Immature natural killer cell (primary cell): ENCODE results near the gene MYD88. TPM values are rescaled to one million over a fixed set of nuclear protein-coding genes. Genes with fewer than 3 reads are reported as not detected.
A peak's percentile ranks its signal among the peaks of the same experiment; 100 is the strongest.

Source experiments
- DNase-seq, 3 donors: peaks; one replicate each; pipeline ENCODE4 v3.0.0; 2022; ENCODE audit warnings: mixed read lengths in 1 of 3
- H3K27ac Mint-ChIP-seq, 6 donors: one replicate each; pipeline ENCODE4 v1.8.0; 2020; ENCODE audit warnings: mixed read lengths in 6 of 6, mild to moderate bottlenecking in 5 of 6, inconsistent platforms in 4 of 6, moderate library complexity in 3 of 6
- H3K27me3 Mint-ChIP-seq, 3 donors: one replicate each; pipeline ENCODE4 v1.8.0; 2020 to 2021; ENCODE audit warnings: low read depth in 3 of 3, mild to moderate bottlenecking in 3 of 3, mixed read lengths in 3 of 3, moderate library complexity in 3 of 3, inconsistent platforms in 1 of 3
- H3K36me3 Mint-ChIP-seq, 3 donors: one replicate each; pipeline ENCODE4 v1.8.0; 2020; ENCODE audit warnings: mixed read lengths in 3 of 3, inconsistent platforms in 2 of 3, mild to moderate bottlenecking in 2 of 3
- H3K4me1 Mint-ChIP-seq, 2 donors: one replicate each; pipeline ENCODE4 v1.8.0; 2020; ENCODE audit warnings: inconsistent platforms in 2 of 2, mild to moderate bottlenecking in 2 of 2, mixed read lengths in 2 of 2, moderate library complexity in 1 of 2
- H3K4me3 Mint-ChIP-seq, 5 donors: one replicate each; pipeline ENCODE4 v1.8.0; 2020; ENCODE audit warnings: mild to moderate bottlenecking in 5 of 5, mixed read lengths in 5 of 5, inconsistent platforms in 3 of 5, moderate library complexity in 3 of 5
- H3K9me3 Mint-ChIP-seq, 6 donors: one replicate each; pipeline ENCODE4 v1.8.0; 2020; ENCODE audit warnings: mild to moderate bottlenecking in 6 of 6, mixed read lengths in 6 of 6, inconsistent platforms in 4 of 6, moderate library complexity in 3 of 6
- polyA plus RNA-seq, 3 donors: library from polyadenylated mRNA; unstranded; fragments of 300-500 nt; fragmentation: Illumina TruSeq; gene quantifications; one replicate each; pipeline ENCODE4 v1.2.3, GENCODE V29; 2021

The MYD88 gene
- polyA plus RNA-seq, 3 donors from 2014 or later = 94.0 to 205 (median 129) TPM

DNA sequence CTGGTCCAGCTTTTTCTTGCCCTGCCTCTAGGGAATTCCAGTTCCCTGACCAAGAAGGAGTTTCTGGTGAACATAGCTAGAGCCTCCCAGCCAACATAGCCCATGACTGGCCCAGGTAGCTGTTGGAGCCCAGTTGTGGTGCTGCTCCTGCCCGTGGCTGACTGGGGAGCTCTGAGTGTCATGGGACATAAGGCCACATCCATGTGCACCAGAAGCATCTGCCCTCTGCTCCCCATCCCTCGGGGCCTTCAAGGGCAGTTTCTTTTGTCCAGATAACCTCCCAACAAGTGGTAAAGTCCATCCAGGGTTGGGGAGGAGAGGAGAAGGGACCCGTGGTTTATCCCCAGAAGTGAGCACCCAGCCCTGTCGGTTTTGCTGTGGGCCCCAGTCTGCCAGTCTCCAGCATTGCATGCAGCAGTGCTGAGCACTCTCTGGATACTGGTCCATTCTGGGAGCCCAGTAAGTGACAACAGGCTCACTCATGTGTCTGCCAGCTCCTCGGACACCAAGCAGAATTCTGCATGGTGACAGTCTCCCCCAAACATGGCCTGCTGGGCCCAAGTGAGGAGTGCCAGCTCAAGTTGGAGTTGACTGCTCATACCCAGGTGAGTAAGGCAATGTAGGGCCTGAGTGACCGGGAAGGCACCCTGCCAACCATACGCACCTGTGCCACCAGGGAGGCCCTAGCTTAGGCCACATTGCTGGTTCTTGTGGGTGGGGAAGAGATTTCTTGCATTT lies 30.4 kb upstream of the MYD88 start:
- peaks cover 1 to 15% (median 5%) of the 10 kb centered on the region in 6 donors for H3K9me3 Mint-ChIP-seq
- no peak for DNase-seq
- H3K27ac Mint-ChIP-seq = no peak overlapping the region
- H3K4me3 Mint-ChIP-seq = no peak overlapping the region
- peaks cover 3 to 9% (median 5%) of the 10 kb centered on the region in 3 donors for H3K36me3 Mint-ChIP-seq
- H3K4me1 Mint-ChIP-seq = no peaks in the 10 kb centered on the region
- peaks cover 0 to 3% (median 0%) of the 10 kb centered on the region in 3 donors for H3K27me3 Mint-ChIP-seq

DNA sequence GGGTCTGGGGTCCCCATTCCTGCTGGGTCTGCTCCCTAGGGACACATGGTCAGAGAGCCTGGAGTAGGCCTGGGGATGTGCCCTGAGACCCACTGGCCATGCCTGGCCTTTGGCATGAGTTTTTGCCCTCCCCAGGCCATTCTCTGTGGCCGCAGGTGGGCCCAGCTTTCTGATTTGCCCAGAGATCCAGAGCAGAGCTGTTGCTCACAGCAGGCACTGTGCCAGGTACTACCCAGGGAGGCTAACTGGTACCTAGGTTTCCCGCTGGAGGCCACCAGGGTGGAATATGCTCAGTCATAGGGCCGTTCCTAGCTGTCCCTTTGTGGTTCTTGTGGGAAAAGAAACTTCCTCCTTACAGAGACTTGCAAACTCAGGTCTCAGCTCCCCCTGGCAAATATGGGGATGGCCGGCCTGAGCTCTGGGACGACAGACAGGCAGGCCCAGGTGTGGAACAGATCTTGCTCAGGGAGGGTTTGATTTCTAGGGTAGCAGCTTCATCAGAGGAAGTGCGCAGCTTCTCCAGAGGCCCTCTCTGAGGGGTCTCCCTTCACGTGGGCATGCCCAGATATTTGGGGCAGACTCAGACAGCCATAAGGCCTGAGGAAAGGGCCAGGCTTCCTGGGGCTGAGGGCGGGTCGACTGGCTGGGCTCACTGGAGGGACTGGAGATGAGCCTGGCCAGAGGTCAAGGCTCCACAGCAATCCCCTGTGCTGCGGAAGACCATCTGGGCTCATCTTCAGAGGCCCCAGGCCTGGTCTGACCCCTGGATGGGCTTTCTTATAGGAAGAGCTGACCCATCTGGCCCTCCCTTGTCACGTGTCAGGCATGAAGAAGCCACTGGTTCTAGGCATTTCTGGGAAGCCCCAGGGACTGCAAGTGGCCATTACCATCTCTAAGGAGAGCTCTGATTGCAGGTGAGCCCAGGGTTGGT lies 29.5 kb upstream of the MYD88 start:
- Mint-ChIP-seq H3K27ac (no peak overlapping the region), H3K36me3 (peaks cover 3 to 9% (median 5%) of the 10 kb centered on the region in 3 donors), H3K4me3 (no peak overlapping the region), H3K4me1 (no peaks in the 10 kb centered on the region), H3K27me3 (peaks cover 0 to 3% (median 0%) of the 10 kb centered on the region in 3 donors), H3K9me3 (peaks cover 1 to 15% (median 3%) of the 10 kb centered on the region in 6 donors)
- DNase-seq = no peak

DNA sequence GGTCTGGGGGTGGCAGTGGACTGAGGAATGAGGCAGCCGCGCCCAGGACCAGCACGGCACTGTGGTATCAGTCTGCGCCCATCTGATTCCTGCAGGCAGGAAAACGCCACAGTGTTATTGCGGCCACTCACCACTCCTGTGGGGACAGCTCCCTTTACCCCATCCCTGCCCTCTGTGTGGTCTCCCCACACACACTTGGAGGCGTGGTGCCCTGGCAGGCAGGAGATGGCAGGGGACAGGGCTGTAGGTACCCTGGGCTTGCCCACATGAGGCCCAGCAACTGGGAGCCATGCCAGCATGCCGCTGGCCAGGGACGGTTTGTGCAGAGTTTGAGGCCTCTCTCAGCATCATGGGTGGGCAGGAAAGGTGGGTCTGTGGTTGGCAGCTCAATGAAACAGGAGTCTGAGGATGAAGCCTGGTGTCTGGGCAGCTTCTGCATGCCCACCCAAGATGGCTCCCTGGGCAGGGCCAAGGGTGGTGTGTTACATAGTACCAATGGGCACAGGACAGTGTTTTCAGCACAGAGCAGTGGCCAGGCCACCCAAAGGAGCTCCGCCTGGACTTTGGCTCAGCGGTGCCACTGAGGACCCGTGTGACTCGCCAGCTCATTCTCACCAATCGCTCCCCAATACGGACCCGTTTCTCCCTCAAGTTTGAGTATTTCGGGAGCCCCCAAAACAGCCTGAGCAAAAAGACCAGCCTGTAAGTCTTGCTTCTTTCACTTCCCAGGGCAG lies 28.7 kb upstream of the MYD88 start:
- Mint-ChIP-seq H3K36me3 (peaks cover 3 to 9% (median 5%) of the 10 kb centered on the region in 3 donors), H3K27ac (no peak overlapping the region), H3K9me3 (peaks cover 1 to 12% (median 3%) of the 10 kb centered on the region in 6 donors), H3K4me1 (no peaks in the 10 kb centered on the region), H3K27me3 (peaks cover 0 to 2% (median under 1%) of the 10 kb centered on the region in 3 donors), H3K4me3 (no peak overlapping the region)
- no peak for DNase-seq

DNA sequence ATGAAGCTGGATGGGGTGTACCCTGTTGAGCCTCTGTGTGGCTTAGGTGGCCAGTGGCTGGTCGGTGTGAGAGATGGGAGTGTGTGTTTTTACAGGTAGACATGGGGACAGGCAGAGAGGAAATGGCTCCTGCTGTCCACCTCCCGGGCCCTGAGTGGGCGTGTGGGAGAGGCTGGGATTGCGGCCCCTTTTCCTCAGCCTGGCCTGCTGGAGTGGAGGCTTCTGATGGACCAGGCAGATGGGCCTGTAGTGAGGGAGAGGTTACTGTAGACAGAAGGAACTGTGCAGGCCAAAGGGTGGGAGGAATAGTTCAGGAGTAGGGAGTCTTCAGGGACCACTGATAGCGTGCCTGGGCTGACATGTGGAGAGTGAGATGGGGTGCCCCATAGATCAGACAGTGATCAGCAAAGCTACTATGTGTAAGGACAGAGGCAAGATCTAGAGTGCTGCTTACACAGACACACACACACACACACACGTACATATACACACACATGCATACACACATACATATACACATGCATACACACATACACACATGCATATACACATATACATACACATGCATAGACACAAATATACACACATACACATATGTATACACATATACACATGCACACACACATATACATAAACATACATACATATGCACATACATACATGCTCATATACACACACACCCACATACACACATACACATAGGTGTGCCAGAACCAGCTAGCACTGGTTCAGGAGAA lies 28.0 kb upstream of the MYD88 start:
- DNase-seq = no peak
- Mint-ChIP-seq H3K4me1 (no peaks in the 10 kb centered on the region), H3K27ac (no peak overlapping the region), H3K36me3 (peaks cover 3 to 4% (median 4%) of the 10 kb centered on the region in 3 donors), H3K9me3 (peaks cover 0 to 5% (median 3%) of the 10 kb centered on the region in 6 donors), H3K27me3 (peaks cover 0 to 3% (median 1%) of the 10 kb centered on the region in 3 donors), H3K4me3 (no peak overlapping the region)

- no peak for DNase-seq
- Mint-ChIP-seq H3K27ac (no peak overlapping the region), H3K4me3 (no peak overlapping the region), H3K36me3 (no peaks in the 10 kb centered on the region), H3K27me3 (peaks cover 0 to 3% (median 1%) of the 10 kb centered on the region in 3 donors), H3K4me1 (no peaks in the 10 kb centered on the region), H3K9me3 (no peaks in the 10 kb centered on the region)
Observed at GRCh38 chr3:38111201-38111600, 27.3 kb upstream of the MYD88 start.

DNA sequence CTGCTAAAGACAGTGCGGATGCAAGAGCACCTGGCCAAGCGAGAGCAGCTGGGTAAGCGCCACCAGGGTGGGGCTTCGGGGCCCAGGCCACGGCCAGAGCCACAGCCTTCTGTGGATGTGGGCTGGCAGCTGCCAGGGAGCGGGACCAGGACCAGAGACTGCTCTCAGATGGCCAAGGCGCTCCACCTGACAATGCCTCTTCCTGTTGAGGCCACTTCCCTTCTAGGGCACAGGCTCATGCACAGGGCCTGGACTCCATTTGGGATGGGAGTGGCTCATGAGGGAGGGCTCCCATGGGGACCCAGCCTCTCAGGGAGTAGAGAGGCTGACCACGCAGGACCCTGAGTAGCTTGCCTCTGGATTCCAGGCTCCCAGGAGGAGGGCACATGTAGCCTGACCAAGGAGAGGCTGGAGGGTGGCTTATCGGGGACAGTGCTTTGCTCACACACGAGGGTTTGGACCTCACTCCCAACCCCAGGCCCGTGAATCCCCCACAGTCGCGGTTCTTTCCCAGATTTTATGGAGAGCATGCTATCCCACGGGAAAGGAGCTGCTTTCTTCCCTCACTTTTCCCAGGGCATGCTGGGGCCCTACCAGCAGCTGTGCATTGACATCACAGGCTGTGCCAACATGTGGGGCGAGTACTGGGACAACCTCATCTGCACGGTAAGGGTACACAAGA lies 26.6 kb upstream of the MYD88 start:
- no peak for DNase-seq
- no peaks in the 10 kb centered on the region for H3K4me1 Mint-ChIP-seq
- H3K27ac Mint-ChIP-seq = no peak overlapping the region
- no peaks in the 10 kb centered on the region for H3K36me3 Mint-ChIP-seq
- no peaks in the 10 kb centered on the region for H3K9me3 Mint-ChIP-seq
- peaks cover 0 to 3% (median 1%) of the 10 kb centered on the region in 3 donors for H3K27me3 Mint-ChIP-seq
- H3K4me3 Mint-ChIP-seq = no peak overlapping the region

DNA sequence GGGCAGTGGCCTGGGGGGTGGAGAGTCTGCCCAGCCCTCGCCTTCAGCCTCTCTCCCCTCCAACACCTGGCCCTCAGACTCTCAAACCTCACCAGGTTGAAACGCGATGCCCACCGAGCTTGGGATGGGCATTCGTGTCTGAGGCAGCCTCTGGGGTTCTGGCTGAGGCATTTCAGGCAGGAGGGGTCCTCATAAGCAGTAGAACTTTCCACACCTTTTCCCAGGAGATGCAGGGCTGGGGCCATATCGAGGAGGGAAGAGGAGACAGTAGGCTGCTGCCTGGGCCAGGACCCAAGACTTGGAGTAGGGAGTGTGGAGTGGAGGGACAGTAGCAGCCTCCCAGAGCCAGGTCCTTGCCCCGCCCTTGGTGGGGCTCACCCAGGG lies 26.1 kb upstream of the MYD88 start:
- Mint-ChIP-seq H3K4me3 (no peak overlapping the region), H3K27ac (no peak overlapping the region), H3K4me1 (no peaks in the 10 kb centered on the region), H3K36me3 (no peaks in the 10 kb centered on the region), H3K27me3 (peaks cover 0 to 5% (median 1%) of the 10 kb centered on the region in 3 donors), H3K9me3 (no peaks in the 10 kb centered on the region)
- no peak for DNase-seq

GRCh38 chr3:38114052-38114874 lies 24.2 kb upstream of the MYD88 start:
- Mint-ChIP-seq H3K27me3 (peaks cover 0 to 8% (median 5%) of the 10 kb centered on the region in 3 donors), H3K27ac (no peak overlapping the region), H3K4me3 (no peak overlapping the region), H3K4me1 (peaks cover 0 to 2% of the 10 kb centered on the region in 2 donors), H3K9me3 (no peaks in the 10 kb centered on the region), H3K36me3 (no peaks in the 10 kb centered on the region)
- no peak for DNase-seq

GRCh38 chr3:38114875-38115644 lies 23.4 kb upstream of the MYD88 start:
- Mint-ChIP-seq H3K4me3 (no peak overlapping the region), H3K36me3 (no peaks in the 10 kb centered on the region), H3K9me3 (no peaks in the 10 kb centered on the region), H3K27me3 (peaks cover 0 to 11% (median 5%) of the 10 kb centered on the region in 3 donors), H3K4me1 (peaks cover 0 to 2% of the 10 kb centered on the region in 2 donors), H3K27ac (peak overlapping the region in 1 of 6 donors; percentile 9)
- no peak for DNase-seq

DNA sequence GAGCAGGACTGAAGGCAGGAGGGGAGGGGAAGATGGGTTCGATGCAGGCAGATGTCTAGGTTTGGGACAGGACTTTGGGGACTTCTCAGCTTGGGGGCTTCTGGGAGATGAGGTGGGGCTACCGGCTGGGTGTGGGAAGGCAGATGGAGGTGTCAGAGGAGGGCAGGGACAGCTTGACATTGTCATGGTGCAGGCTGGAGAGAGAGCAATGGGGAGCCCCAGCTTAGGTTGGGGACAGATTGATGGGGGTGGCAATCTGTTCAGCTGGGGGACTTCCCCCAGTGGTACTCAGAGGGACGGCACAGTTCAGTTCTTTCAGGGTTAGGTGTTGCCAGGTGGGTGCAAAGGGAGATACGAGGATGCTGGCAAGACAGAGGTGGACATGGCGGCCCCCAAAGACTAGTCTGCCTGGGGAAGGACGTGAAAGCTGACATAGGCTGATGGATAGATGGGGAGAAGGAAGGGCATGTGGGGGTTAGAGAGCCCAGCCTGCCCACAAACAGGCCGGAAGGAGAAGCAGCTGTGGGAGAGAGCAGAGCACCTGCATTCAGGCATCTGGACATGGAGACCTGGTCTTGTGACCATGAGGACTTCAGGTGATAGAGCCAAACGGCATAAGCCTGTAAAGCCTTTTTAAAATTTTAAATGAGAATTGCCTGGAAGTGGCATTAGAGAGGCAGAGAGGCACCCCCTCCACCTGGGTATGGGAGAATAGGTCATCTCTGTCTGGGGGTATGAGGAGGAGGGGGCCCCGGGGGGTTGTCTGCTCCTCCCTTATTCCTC lies 22.6 kb upstream of the MYD88 start:
- no peaks in the 10 kb centered on the region for H3K9me3 Mint-ChIP-seq
- H3K27ac Mint-ChIP-seq = peak overlapping the region in 4 of 6 donors; percentile 9 to 42 (median 16)
- H3K36me3 Mint-ChIP-seq = no peaks in the 10 kb centered on the region
- peaks cover 0 to 2% of the 10 kb centered on the region in 2 donors for H3K4me1 Mint-ChIP-seq
- no peak overlapping the region for H3K4me3 Mint-ChIP-seq
- peaks cover 0 to 11% (median 5%) of the 10 kb centered on the region in 3 donors for H3K27me3 Mint-ChIP-seq
- no peak for DNase-seq
